ENCODE data around the gene MEN1. TPM values are rescaled to one million over a fixed set of nuclear protein-coding genes. Genes with fewer than 3 reads are reported as not detected.

The MEN1 gene
- polyA plus RNA-seq, 3 donors from 2014 or later = 15.3 to 36.1 (median 27.1) TPM

DNA sequence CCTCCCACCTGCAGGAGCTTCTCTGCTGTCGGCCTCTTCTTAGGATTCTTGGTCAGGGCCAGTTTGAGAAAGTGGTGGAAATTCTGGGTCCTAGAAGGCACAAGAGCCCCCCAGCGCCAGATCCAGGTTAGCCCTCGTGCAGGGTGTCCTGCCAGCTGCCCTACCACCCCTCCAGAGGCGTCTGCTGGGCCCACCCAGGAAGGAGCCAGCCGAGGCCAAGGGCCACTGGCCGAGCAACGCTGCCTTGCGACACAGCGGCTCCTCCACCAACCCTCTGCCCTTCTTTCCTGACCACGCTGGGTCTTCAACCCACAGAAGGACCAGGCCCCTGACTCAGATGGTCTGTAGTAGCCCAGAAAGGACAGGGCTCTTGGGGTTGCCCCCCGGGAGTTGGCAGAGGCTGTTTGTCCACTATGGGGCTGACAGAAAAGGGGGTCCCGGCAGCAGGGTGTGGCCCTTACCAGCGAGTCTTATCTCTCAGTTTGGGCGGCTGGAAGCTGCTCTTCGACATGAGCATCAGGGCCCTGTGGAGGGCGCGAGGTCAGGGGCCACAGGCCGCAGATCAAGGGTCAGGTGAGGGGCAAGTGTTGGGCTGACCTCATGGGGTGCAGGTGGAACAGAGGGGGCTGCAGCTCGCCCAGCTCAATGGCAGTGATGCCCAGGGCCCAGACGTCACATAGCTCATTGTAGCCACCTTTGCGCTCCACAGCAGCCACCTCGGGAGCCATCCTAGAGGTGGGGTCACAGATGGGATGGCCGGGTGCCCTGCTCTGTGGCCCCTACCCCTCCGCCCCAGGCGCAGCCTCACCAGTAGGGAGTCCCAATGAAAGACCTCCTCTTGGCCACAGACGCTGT is 9.8 kb downstream of the MEN1 start:
- H3K4me3 Mint-ChIP-seq = no peak overlapping the region
- no peak overlapping the region for H3K27ac Mint-ChIP-seq

DNA sequence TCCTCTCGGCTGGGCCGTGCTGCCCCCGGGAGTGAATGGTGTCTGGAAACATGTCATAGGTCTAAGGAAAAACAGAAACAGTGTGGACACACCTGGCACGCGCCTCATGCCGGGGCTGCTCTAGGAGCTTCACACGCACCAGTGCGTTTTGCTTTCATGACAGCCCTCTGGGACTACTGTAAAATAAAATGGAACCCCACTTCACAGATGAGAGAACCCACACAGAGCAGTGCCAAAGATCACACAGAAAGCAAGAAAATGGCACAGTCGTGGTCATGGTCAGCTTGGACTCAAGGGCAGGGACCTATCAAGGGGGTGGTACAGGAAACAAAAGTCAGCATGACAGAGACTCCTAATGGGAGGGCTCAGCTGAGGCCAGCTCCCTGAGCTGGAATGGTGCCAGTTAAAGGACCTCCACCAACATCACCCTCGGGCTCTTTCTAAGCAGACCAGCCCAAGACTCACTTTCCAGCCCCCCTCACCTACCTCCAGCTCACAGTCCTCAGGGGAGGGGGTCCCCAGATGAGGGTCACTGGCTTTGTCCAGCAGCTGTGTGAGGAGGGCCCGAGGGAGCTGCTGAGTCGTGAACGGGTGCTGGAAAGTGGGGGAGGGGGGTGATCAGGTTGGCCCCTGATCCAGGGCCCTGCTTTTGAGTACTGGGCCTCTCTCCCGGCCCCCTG is 10.6 kb downstream of the MEN1 start:
- H3K4me3 Mint-ChIP-seq = no peak overlapping the region
- no peaks in the 10 kb centered on the region for H3K9me3 Mint-ChIP-seq
- H3K4me1 Mint-ChIP-seq = peaks cover 11 to 15% of the 10 kb centered on the region in 2 donors
- H3K27me3 Mint-ChIP-seq (ENCODE audit: low read depth in 3 of 3) = peaks cover 2 to 5% (median 2%) of the 10 kb centered on the region in 3 donors
- no peak for DNase-seq
- peak overlapping the region in 1 of 6 donors; percentile 71 for H3K27ac Mint-ChIP-seq
- H3K36me3 Mint-ChIP-seq = peaks cover 0 to 4% (median 3%) of the 10 kb centered on the region in 3 donors

More for the DNA sequence above, 9.8 kb downstream of the MEN1 start:
- no peaks in the 10 kb centered on the region for H3K9me3 Mint-ChIP-seq
- H3K4me1 Mint-ChIP-seq = peaks cover 11 to 15% of the 10 kb centered on the region in 2 donors
- no peak for DNase-seq
- peaks cover 2 to 5% (median 2%) of the 10 kb centered on the region in 3 donors for H3K27me3 Mint-ChIP-seq (ENCODE audit: low read depth in 3 of 3)
- H3K36me3 Mint-ChIP-seq = peaks cover 0 to 4% (median 3%) of the 10 kb centered on the region in 3 donors

DNA sequence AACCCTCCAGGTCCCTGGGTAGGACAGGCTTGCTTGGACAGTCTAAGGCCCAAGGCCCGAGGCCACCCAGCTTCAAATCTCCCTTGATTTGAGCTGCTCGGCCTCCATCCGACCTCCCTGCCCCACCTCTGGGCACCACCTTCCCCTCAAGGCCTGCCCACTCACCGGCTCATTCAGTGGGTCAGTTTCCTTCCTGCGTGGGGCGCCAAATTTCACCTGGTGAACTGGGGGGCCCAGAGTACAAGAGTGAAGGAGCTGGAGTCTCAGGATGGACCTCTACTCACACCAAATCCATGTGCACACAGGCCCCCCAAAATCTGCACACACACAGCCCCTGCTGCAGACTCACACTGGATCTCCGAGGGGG is 11.1 kb downstream of the MEN1 start:
- no peak for DNase-seq
- Mint-ChIP-seq H3K27me3 (ENCODE audit: low read depth in 3 of 3) (peaks cover 2 to 5% (median 5%) of the 10 kb centered on the region in 3 donors), H3K27ac (no peak overlapping the region), H3K4me1 (peaks cover 10 to 14% of the 10 kb centered on the region in 2 donors), H3K4me3 (no peak overlapping the region), H3K9me3 (no peaks in the 10 kb centered on the region), H3K36me3 (peaks cover 0 to 4% (median 3%) of the 10 kb centered on the region in 3 donors)

DNA sequence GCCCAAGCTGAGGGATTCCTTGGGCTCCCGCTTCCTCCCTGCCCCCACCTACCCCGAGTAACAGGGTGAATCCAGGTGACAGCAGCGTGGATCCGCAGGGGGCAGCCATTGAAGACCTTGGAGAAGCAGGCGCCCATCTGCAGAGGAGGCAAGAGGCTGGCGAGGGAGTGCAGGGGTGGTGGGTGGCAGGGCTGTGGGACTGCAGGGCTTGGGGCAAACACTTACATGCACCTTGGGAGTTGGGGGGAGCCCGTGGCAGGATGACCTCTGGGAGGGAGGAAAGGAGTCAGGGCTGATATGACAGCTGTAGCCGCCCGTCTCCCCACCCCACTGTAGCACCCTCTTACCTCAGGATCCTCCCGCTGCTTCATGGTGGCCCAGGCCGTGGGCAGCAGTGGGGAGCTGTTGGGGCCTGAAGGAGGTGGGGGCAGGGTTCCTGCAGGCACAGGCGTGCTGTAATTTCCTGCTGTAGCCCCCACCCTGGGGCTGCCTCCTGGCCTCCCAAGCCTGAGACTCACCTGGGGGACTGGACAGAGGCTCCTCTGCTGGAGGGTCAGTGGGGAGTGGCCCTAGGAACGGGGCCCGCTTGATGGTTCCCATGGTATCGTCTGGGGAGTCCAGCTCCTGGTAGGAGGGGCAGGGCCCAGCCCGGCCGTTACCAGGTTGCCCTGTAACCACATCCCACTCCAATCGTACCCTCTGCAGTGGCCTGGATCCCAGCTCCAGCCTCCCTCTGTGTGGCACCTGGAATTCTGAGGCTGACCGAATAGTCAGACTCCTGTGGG is 13.4 kb downstream of the MEN1 start:
- Mint-ChIP-seq H3K4me1 (peaks cover 0 to 3% of the 10 kb centered on the region in 2 donors), H3K36me3 (peaks cover 0 to 4% (median 3%) of the 10 kb centered on the region in 3 donors), H3K27me3 (ENCODE audit: low read depth in 3 of 3) (peaks cover 0 to 4% (median 3%) of the 10 kb centered on the region in 3 donors), H3K4me3 (no peak overlapping the region), H3K27ac (no peak overlapping the region), H3K9me3 (no peaks in the 10 kb centered on the region)
- no peak for DNase-seq

DNA sequence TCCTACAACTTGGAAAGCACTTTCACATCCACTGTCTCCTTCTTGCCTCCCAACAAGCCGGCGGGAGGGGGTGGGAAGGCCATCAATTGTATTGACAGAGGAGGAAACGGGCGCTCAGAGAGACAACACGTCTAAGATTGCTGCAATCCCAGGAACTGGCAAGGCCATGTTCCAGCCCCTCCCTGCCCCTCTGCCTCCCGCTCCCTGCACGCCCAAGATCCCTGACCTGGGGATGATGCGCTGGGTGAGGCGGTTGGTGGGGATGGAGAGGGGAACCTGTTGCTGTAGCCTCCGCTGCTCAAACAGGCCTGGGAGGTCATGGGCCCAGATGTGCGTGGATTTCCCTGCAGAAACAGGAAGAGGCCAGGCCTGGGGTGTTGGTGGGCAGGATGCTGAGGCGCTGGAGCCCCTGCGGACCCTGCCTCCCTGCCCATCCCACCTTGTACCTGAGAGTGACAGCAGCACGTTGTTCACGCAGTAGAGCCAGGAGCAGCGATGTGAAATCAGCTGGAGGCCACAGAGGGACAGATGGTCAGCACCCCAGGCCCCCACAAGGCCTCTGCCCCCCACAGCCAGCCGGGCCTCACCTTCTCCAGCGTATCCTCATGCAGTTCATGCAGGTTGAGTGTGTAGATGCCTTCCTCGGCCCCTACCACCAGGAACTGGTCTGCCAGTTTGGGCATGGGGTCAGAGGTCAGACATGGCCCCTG is 14.1 kb downstream of the MEN1 start:
- H3K36me3 Mint-ChIP-seq = peaks cover 0 to 4% (median 3%) of the 10 kb centered on the region in 3 donors
- peaks cover 0 to 2% of the 10 kb centered on the region in 2 donors for H3K4me1 Mint-ChIP-seq
- peak overlapping the region in 1 of 6 donors; percentile 26 for H3K27ac Mint-ChIP-seq
- peaks cover 0 to 3% (median 3%) of the 10 kb centered on the region in 3 donors for H3K27me3 Mint-ChIP-seq (ENCODE audit: low read depth in 3 of 3)
- H3K9me3 Mint-ChIP-seq = no peaks in the 10 kb centered on the region
- no peak overlapping the region for H3K4me3 Mint-ChIP-seq
- no peak for DNase-seq

DNA sequence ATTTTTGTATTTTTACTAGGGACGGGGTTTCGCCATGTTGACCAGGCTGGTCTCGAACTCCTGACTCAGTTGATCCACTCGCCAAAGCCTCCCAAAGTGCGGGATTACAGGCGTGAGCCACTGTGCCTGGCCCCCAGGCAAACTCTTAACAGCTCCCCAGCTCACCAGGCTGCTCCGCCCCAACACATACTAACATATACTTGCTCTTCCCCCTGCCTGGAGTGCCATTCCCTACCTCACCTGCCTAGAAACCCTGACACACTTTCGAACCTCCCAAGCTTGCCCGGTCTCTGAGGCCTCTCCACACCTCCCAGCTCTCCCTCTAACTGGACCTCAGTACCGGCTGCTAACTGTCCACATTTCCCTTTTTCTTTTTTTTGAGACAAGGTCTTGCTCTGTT is 15.8 kb downstream of the MEN1 start:
- Mint-ChIP-seq H3K36me3 (peaks cover 0 to 4% (median under 1%) of the 10 kb centered on the region in 3 donors), H3K27ac (peak overlapping the region in 3 of 6 donors; percentile 49 to 63 (median 51)), H3K4me1 (peaks cover 0 to 2% of the 10 kb centered on the region in 2 donors), H3K9me3 (no peaks in the 10 kb centered on the region), H3K27me3 (ENCODE audit: low read depth in 3 of 3) (peaks cover 0 to 3% (median 3%) of the 10 kb centered on the region in 3 donors), H3K4me3 (no peak overlapping the region)
- no peak for DNase-seq

DNA sequence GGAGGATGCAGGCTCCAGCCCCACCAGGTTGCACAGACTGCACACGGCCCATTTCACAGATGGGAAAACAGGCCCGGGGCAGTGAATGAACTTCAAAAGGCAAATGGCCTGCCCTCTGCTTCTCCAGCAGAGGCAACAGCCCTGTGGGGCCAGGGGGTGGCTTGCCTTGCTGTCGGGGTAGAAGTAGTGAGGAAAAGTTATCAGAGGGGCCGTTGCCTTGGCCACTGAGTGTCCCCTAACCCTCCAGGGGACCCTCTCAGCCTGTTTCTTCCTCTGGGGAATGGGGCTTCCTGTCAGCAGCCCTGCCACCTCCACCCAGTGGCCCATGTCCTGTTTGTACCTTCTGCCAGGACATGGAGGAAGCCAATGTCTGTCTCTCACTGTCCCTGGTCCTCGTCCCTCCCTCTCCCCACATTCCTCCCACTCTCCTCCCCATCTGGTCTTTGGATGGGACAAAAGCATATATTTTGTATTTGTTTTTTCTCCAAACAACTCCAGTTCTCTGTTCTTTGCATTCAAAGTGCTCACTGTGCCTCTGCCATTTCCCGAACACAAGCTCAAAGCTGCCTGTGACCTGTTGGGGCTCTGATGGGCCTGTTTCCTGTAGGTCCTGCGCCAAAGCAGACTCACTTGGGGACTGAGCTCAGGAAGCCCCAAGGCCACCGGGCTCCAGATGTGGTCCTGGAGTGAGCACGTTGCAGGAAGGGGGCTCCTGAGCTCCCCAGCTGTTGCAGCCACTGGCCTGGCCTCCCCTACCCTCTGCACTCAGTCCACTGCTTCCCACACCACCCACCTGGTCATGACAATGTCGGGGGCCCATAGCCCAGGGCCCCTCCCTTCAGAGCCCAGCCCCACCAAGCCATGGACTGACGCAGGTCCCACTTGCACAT is 16.8 kb downstream of the MEN1 start:
- H3K9me3 Mint-ChIP-seq = no peaks in the 10 kb centered on the region
- H3K36me3 Mint-ChIP-seq = no peaks in the 10 kb centered on the region
- H3K27ac Mint-ChIP-seq = peak overlapping the region in 2 of 6 donors; percentile 13 to 45
- DNase-seq = no peak
- peaks cover 0 to 3% (median 3%) of the 10 kb centered on the region in 3 donors for H3K27me3 Mint-ChIP-seq (ENCODE audit: low read depth in 3 of 3)
- H3K4me1 Mint-ChIP-seq = peaks cover 0 to 2% of the 10 kb centered on the region in 2 donors
- no peak overlapping the region for H3K4me3 Mint-ChIP-seq

DNA sequence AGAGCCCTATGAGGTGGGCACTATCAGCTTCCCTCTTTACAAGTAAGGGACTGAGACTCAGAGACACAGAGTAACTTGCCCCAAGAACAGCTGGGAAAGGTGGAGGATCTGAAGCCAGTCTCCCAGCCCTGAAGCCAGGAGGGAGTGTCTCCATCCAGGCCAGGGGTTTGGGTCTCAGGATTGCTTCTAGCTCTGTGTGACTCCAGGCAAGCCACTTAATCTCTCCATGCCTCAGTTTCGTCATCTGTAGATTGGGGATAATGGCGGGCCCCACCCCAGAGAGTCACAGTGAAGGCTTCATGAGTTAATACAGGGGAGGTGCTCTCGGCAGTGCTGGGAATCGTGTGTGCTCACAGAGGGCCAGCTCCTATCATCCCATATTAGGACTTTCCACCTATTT is 17.9 kb downstream of the MEN1 start:
- H3K36me3 Mint-ChIP-seq = no peaks in the 10 kb centered on the region
- H3K4me3 Mint-ChIP-seq = no peak overlapping the region
- DNase-seq = no peak

DNA sequence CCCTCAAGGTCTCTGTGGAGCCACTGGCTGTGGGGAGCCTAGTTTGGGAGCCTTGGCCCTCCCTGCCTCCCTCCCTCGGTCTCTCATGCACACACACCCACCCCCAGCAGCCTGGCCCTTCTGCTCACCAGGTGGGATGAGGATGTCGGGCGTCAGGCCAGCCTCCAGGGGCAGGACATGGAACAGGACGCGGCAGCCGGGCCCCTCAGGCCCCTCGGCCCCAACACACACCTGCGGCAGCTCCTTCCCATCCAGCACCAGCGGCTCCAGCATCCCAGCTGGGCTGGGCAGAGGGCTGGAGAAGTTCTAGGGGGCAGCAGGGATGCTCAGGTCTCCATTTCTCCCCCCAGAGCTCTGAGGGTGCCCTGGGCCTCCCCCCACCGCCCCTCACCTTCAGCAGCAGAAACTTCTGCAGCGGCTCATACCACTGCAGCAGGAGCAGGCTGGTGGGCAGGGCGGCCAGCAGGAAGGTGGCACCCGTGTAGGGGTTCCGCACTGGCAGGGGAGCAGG is 18.5 kb downstream of the MEN1 start:
- no peak for DNase-seq
- no peaks in the 10 kb centered on the region for H3K36me3 Mint-ChIP-seq
- H3K27me3 Mint-ChIP-seq (ENCODE audit: low read depth in 3 of 3) = peaks cover 0 to 3% (median 3%) of the 10 kb centered on the region in 3 donors
- H3K4me1 Mint-ChIP-seq = peaks cover 5% of the 10 kb centered on the region in 2 donors
- H3K9me3 Mint-ChIP-seq = no peaks in the 10 kb centered on the region
- H3K27ac Mint-ChIP-seq = no peak overlapping the region
- no peak overlapping the region for H3K4me3 Mint-ChIP-seq

More for the DNA sequence above, 17.9 kb downstream of the MEN1 start:
- H3K9me3 Mint-ChIP-seq = no peaks in the 10 kb centered on the region
- H3K4me1 Mint-ChIP-seq = peaks cover 3 to 5% of the 10 kb centered on the region in 2 donors
- peaks cover 0 to 3% (median 3%) of the 10 kb centered on the region in 3 donors for H3K27me3 Mint-ChIP-seq (ENCODE audit: low read depth in 3 of 3)
- no peak overlapping the region for H3K27ac Mint-ChIP-seq

DNA sequence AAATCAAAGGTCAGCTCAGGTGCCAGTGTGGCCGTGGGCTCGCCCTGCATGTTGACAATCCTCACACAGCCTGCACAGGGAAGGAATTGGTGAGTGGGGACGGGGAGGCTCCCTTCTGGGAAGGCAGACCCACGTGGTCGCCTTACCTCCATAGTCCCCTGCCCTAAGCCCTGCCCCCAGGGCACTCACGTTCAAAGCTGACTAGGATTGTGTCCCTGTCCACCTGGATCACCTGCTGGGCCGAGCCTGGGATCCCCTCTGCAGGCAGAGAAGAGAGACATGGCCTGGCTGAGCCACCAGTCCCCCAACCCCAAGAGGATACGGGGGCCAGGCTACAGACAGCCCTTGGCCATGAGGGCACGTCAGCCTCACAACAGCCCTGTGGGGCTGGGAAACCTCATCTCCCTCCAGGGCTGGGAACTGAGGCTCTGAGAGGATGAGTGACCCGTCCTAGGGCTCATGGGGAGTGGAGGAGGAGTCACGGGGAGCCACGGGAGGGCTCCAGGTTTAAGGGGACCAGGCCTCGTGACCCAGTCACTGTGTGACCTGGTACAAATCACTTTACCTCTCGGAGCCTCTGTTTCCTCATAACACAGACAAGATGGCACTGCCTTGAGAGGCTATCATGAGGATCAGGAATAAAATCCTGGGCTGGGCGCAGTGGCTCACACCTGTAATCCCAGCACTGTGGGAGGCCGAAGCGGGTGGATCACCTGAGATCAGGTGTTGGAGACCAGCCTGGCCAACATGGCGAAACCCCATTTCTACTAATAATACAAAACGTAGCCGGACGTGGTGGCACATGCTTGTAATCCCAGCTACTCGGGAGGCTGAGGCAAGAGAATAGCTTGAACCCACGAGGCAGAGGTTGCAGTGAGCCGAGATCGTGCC is 19.9 kb downstream of the MEN1 start:
- Mint-ChIP-seq H3K4me1 (peaks cover 5% of the 10 kb centered on the region in 2 donors), H3K9me3 (no peaks in the 10 kb centered on the region), H3K27ac (no peak overlapping the region), H3K27me3 (ENCODE audit: low read depth in 3 of 3) (peaks cover 0 to 3% (median 3%) of the 10 kb centered on the region in 3 donors), H3K36me3 (no peaks in the 10 kb centered on the region), H3K4me3 (no peak overlapping the region)
- no peak for DNase-seq

DNA sequence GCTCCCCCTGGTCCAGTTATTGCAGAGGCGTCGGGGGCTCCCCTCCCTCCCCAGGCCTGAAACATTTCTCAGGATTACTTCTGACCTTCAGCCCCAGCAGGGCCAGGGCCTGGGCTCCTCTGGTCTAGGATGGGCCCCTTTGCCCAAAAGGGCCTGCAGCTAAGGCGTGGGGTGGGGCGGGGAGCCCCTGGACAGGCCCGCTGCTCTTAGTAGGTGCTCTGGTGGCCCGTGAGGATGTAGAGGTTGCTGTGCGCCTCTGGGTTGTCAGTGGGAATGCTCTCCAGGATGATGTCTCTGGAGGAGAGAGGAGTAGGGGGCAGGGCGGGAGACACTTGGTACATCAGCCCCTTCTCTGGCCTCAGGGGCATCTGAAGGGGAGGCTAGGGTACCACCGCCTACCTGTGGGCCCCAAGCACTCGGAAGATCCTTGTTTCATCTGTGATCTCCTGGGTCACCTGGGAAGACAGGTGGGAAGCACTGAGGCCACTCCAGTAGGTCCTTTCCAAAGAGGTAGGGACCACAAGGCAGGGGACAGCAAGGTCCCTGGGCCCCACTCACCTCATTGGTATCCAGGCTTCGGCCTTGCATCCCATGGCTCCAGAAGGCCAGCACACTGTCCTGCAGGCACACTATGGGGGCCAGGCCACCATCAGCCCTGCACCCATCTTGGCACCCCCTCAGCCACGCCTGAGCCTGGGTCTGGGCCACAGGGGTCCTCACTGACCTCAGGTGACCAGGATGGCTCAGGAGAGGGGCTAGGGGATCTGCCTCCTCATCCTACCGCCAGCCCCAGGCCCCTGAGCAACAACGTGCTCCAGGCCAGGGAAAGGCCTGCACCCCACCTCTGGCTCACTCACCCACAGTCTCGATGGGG is 20.8 kb downstream of the MEN1 start:
- Mint-ChIP-seq H3K9me3 (no peaks in the 10 kb centered on the region), H3K4me1 (peaks cover 5% of the 10 kb centered on the region in 2 donors), H3K4me3 (no peak overlapping the region), H3K27me3 (ENCODE audit: low read depth in 3 of 3) (peaks cover 0 to 3% (median 2%) of the 10 kb centered on the region in 3 donors), H3K27ac (no peak overlapping the region), H3K36me3 (no peaks in the 10 kb centered on the region)
- no peak for DNase-seq
